HEK293 (cell line): Measurements from ENCODE around the gene PGS1.

ENCODE experiments used
- CTCF ChIA-PET: fragments of 350-600 bp; formaldehyde crosslinking; extraction: SDS; loops from one replicate; lab custom pipeline; 2021; ENCODE audit warnings: antibody characterized with exemption; lab: Yijun Ruan, JAX
- POLR2A ChIA-PET: fragments of 300-600 bp; formaldehyde crosslinking; extraction: SDS; loops from one replicate; lab custom pipeline; 2020; ENCODE audit warnings: antibody characterized with exemption, inconsistent platforms; lab: Yijun Ruan, JAX
- H3K27ac ChIP-seq: fragments of 200-500 bp; sonication (Bioruptor generic); 2 replicates; pipeline ENCODE4 v1.5.1; 2014; ENCODE audit warnings: low read depth, low read length, control low read depth, inconsistent platforms; ENCODE audit errors: extremely low read depth
- H3K36me3 ChIP-seq, 2 experiments: fragments of 200-500 bp in 1 of 2; sonication (Bioruptor generic) in 1 of 2; 1 replicate in 1 of 2; 2 replicates in 1 of 2; pipeline ENCODE4 v1.5.1; 2014 to 2017; ENCODE audit warnings: inconsistent platforms in 2 of 2, low read length in 2 of 2; ENCODE audit not compliant: control insufficient read depth in 2 of 2, insufficient read depth in 1 of 2
- H3K4me1 ChIP-seq: fragments of 200-500 bp; sonication (Bioruptor generic); 2 replicates; pipeline ENCODE4 v1.5.1; 2014; ENCODE audit warnings: mild to moderate bottlenecking, low read length, inconsistent platforms; ENCODE audit not compliant: control insufficient read depth, insufficient read depth
- H3K4me3 ChIP-seq: 2 replicates; pipeline ENCODE4 v1.5.1; 2011; ENCODE audit warnings: low read depth, mild to moderate bottlenecking, control low read depth, low read length, moderate library complexity
- H3K9me3 ChIP-seq: fragments of 200-500 bp; sonication (Bioruptor generic); 2 replicates; pipeline ENCODE4 v1.5.1; 2014; ENCODE audit warnings: low read depth, low read length, inconsistent platforms; ENCODE audit not compliant: control insufficient read depth, insufficient read depth
- GLI4 ChIP-seq: fragments of 450-650 bp; formaldehyde crosslinking; IDR thresholded peaks from 2 replicates; pipeline ENCODE4 v1.5.1; 2016; ENCODE audit warnings: missing biosample characterization, missing genetic modification characterization
- GLIS2 ChIP-seq: fragments of 450-650 bp; formaldehyde crosslinking; IDR thresholded peaks from 2 replicates; pipeline ENCODE4 v1.5.1; 2016; ENCODE audit warnings: missing biosample characterization, missing genetic modification characterization
- HOXD13 ChIP-seq: sonication (generic); formaldehyde crosslinking; IDR thresholded peaks from 2 replicates; pipeline ENCODE4 v1.8.0; 2022; ENCODE audit warnings: missing genetic modification reagents, borderline replicate concordance
- IKZF3 ChIP-seq: fragments of 450-650 bp; IDR thresholded peaks from 2 replicates; pipeline ENCODE4 v1.5.0; 2018; ENCODE audit warnings: missing biosample characterization, mild to moderate bottlenecking, missing genetic modification characterization, moderate library complexity
- KLF9 ChIP-seq: fragments of 450-650 bp; formaldehyde crosslinking; IDR thresholded peaks from 2 replicates; pipeline ENCODE4 v1.5.1; 2016; ENCODE audit warnings: missing biosample characterization, missing genetic modification characterization, low read depth
- OVOL3 ChIP-seq: fragments of 450-650 bp; formaldehyde crosslinking; IDR thresholded peaks from 2 replicates; pipeline ENCODE4 v1.5.1; 2016; ENCODE audit warnings: missing biosample characterization, missing genetic modification characterization
- SCRT2 ChIP-seq: fragments of 450-650 bp; formaldehyde crosslinking; IDR thresholded peaks from 2 replicates; pipeline ENCODE4 v1.5.1; 2016; ENCODE audit warnings: missing biosample characterization, missing genetic modification characterization
- SP7 ChIP-seq: fragments of 450-650 bp; formaldehyde crosslinking; IDR thresholded peaks from 2 replicates; pipeline ENCODE4 v1.5.1; 2016; ENCODE audit warnings: missing biosample characterization, missing genetic modification characterization
- YY2 ChIP-seq: fragments of 450-650 bp; formaldehyde crosslinking; IDR thresholded peaks from 2 replicates; pipeline ENCODE4 v1.5.1; 2016; ENCODE audit warnings: missing biosample characterization, missing genetic modification characterization
- ZBTB1 ChIP-seq: fragments of 450-650 bp; formaldehyde crosslinking; IDR thresholded peaks from 2 replicates; pipeline ENCODE4 v1.5.1; 2016; ENCODE audit warnings: missing biosample characterization, missing genetic modification characterization
- ZFP37 ChIP-seq: fragments of 450-650 bp; formaldehyde crosslinking; IDR thresholded peaks from 2 replicates; pipeline ENCODE4 v1.5.1; 2016; ENCODE audit warnings: missing biosample characterization, missing genetic modification characterization
- ZFP69B ChIP-seq: fragments of 450-650 bp; formaldehyde crosslinking; IDR thresholded peaks from 2 replicates; pipeline ENCODE4 v1.5.1; 2016; ENCODE audit warnings: missing biosample characterization, missing genetic modification characterization
- ZNF138 ChIP-seq: fragments of 450-650 bp; formaldehyde crosslinking; IDR thresholded peaks from 2 replicates; pipeline ENCODE4 v1.5.1; 2016; ENCODE audit warnings: missing biosample characterization, missing genetic modification characterization, borderline replicate concordance
- ZNF157 ChIP-seq: fragments of 450-650 bp; formaldehyde crosslinking; IDR thresholded peaks from 2 replicates; pipeline ENCODE4 v1.5.1; 2016; ENCODE audit warnings: missing biosample characterization, missing genetic modification characterization
- ZNF184 ChIP-seq: fragments of 450-650 bp; IDR thresholded peaks from 2 replicates; pipeline ENCODE4 v1.5.1; 2018; ENCODE audit warnings: missing biosample characterization, mild to moderate bottlenecking, missing genetic modification characterization
- ZNF555 ChIP-seq: fragments of 450-650 bp; formaldehyde crosslinking; conservative IDR thresholded peaks from 2 replicates; pipeline ENCODE4 v1.5.1; 2017; ENCODE audit warnings: missing biosample characterization, mild to moderate bottlenecking, missing genetic modification characterization, inconsistent platforms
- ZNF560 ChIP-seq: fragments of 450-650 bp; formaldehyde crosslinking; IDR thresholded peaks from 2 replicates; pipeline ENCODE4 v1.5.1; 2017; ENCODE audit warnings: missing biosample characterization, missing genetic modification characterization, borderline replicate concordance
- ZNF664 ChIP-seq: fragments of 450-650 bp; formaldehyde crosslinking; IDR thresholded peaks from 2 replicates; pipeline ENCODE4 v1.5.1; 2016; ENCODE audit warnings: missing biosample characterization, missing genetic modification characterization
- ZNF677 ChIP-seq: fragments of 450-650 bp; IDR thresholded peaks from 2 replicates; pipeline ENCODE4 v1.5.0; 2018; ENCODE audit warnings: missing biosample characterization, mild to moderate bottlenecking, missing genetic modification characterization, moderate library complexity
- TF ChIP-seq, protein P1 (sequence below): fragments of 450-650 bp; formaldehyde crosslinking; optimal IDR thresholded peaks from 2 replicates; pipeline ENCODE3; 2016; ENCODE audit warnings: missing biosample characterization, mild to moderate bottlenecking, missing genetic modification characterization
- TF ChIP-seq, protein P2 (sequence below): fragments of 450-650 bp; formaldehyde crosslinking; IDR thresholded peaks from 2 replicates; pipeline ENCODE4 v1.5.1; 2016; ENCODE audit warnings: missing biosample characterization, missing genetic modification characterization, low read depth
- TF ChIP-seq, protein P3 (sequence below): fragments of 450-650 bp; formaldehyde crosslinking; IDR thresholded peaks from 2 replicates; pipeline ENCODE4 v1.5.1; 2017; ENCODE audit warnings: missing biosample characterization, missing genetic modification characterization
- TF ChIP-seq, protein P4 (sequence below): fragments of 450-650 bp; formaldehyde crosslinking; IDR thresholded peaks from 2 replicates; pipeline ENCODE4 v1.5.1; 2016; ENCODE audit warnings: missing biosample characterization, missing genetic modification characterization

PGS1 gene

DNA sequence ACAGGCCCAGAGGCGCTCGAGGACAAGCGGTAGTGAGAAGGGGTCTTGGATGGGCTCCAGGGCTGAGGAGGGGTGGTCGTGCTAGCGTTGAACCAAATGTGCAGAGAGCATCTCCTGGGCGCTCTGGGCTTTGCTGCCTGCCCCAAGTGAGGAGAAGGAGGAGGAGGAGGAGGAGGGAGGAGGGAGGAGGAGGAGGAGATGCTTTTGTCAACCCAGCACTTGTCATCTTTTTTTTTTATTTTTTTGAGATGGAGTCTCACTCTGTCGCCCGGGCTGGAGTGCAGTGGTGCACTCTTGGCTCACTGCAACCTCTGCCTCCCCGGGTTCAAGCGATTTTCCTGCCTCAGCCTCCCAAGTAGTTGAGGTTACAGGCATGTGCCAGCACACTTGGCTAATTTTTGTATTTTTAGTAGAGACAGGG lies 59.8 kb downstream of the PGS1 start:
- no peak overlapping the region for H3K27ac ChIP-seq
- ChIA-PET CTCF (no interaction called here), POLR2A (no interaction called here)
- no peaks in the 10 kb centered on the region for H3K36me3 ChIP-seq
- no peaks in the 10 kb centered on the region for H3K4me1 ChIP-seq
- H3K9me3 ChIP-seq = no peaks in the 10 kb centered on the region
- no peak for TF ChIP-seq ZNF184
- TF ChIP-seq ZNF157 = no peak
- TF ChIP-seq OVOL3 = no peak
- TF ChIP-seq, protein P1, sequence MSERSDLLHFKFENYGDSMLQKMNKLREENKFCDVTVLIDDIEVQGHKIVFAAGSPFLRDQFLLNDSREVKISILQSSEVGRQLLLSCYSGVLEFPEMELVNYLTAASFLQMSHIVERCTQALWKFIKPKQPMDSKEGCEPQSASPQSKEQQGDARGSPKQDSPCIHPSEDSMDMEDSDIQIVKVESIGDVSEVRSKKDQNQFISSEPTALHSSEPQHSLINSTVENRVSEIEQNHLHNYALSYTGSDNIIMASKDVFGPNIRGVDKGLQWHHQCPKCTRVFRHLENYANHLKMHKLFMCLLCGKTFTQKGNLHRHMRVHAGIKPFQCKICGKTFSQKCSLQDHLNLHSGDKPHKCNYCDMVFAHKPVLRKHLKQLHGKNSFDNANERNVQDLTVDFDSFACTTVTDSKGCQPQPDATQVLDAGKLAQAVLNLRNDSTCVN (tag by site-specific recombination) = no peak
- TF ChIP-seq YY2 (tag by site-specific recombination) = no peak
- no peak for TF ChIP-seq ZNF560
- no peak for TF ChIP-seq IKZF3 (tag by site-specific recombination)
- TF ChIP-seq, protein P2, sequence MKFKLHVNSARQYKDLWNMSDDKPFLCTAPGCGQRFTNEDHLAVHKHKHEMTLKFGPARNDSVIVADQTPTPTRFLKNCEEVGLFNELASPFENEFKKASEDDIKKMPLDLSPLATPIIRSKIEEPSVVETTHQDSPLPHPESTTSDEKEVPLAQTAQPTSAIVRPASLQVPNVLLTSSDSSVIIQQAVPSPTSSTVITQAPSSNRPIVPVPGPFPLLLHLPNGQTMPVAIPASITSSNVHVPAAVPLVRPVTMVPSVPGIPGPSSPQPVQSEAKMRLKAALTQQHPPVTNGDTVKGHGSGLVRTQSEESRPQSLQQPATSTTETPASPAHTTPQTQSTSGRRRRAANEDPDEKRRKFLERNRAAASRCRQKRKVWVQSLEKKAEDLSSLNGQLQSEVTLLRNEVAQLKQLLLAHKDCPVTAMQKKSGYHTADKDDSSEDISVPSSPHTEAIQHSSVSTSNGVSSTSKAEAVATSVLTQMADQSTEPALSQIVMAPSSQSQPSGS (tag by site-specific recombination) = no peak
- TF ChIP-seq ZNF555 = no peak
- no peak for TF ChIP-seq ZFP37 (tag by site-specific recombination)
- TF ChIP-seq, protein P3, sequence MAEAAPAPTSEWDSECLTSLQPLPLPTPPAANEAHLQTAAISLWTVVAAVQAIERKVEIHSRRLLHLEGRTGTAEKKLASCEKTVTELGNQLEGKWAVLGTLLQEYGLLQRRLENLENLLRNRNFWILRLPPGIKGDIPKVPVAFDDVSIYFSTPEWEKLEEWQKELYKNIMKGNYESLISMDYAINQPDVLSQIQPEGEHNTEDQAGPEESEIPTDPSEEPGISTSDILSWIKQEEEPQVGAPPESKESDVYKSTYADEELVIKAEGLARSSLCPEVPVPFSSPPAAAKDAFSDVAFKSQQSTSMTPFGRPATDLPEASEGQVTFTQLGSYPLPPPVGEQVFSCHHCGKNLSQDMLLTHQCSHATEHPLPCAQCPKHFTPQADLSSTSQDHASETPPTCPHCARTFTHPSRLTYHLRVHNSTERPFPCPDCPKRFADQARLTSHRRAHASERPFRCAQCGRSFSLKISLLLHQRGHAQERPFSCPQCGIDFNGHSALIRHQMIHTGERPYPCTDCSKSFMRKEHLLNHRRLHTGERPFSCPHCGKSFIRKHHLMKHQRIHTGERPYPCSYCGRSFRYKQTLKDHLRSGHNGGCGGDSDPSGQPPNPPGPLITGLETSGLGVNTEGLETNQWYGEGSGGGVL = no peak
- no peak for TF ChIP-seq ZFP69B (tag by site-specific recombination)
- TF ChIP-seq GLI4 = no peak
- no peak overlapping the region for H3K4me3 ChIP-seq

DNA sequence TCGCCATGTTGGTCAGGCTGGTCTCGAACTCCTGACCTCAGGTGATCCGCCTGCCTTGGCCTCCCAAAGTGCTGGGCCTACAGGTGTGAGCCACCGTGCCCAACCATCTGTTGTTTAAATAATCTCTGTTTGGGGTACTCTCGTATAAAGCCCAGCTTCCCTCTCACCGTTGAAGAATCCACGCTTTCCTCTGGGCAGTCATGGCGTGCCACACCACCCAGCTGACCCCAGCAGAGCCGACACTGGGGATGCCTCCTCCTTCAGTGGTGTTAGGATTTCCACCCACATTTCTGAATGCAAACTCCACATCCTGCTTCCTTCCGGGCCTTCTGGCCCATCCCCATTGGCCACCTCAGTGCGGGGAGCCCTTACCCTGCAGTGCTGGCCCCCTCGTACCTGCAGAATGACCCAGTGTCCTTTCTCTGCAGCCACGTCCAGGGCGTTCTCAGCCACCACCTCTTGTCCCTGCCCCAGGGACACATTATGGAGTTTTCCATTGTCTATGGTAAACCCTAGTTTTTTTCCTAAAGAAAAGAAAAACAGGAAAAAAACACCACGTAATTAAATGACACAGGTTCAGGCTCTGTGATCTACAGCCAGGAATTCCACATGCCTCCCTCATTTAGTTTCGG lies 60.4 kb downstream of the PGS1 start:
- ChIA-PET POLR2A (no interaction called here), CTCF (interaction anchor here (0.6 to 1.4 kb wide), 2 partner anchors 48 to 414 kb away, joined by 3 to 4 read pairs; no protein-coding TSS in a partner anchor)
- Histone ChIP-seq H3K4me1 (no peaks in the 10 kb centered on the region), H3K36me3 (no peaks in the 10 kb centered on the region), H3K9me3 (no peaks in the 10 kb centered on the region), H3K4me3 (no peak overlapping the region), H3K27ac (no peak overlapping the region)
- TF ChIP-seq ZNF664 (tag by site-specific recombination) (no peak), SCRT2 (tag by site-specific recombination) (peak; percentile 65), SP7 (tag by site-specific recombination) (no peak), ZNF138 (tag by site-specific recombination) (no peak), KLF9 (tag by site-specific recombination) (no peak), ZBTB1 (tag by site-specific recombination) (no peak), HOXD13 (CRISPR knock-in tag) (no peak), IKZF3 (tag by site-specific recombination) (no peak), GLIS2 (tag by site-specific recombination) (0 out of 2 replicates have a peak, but pooled peaks have one; percentile 15), ZNF677 (tag by site-specific recombination) (no peak)
- TF ChIP-seq, protein P4, sequence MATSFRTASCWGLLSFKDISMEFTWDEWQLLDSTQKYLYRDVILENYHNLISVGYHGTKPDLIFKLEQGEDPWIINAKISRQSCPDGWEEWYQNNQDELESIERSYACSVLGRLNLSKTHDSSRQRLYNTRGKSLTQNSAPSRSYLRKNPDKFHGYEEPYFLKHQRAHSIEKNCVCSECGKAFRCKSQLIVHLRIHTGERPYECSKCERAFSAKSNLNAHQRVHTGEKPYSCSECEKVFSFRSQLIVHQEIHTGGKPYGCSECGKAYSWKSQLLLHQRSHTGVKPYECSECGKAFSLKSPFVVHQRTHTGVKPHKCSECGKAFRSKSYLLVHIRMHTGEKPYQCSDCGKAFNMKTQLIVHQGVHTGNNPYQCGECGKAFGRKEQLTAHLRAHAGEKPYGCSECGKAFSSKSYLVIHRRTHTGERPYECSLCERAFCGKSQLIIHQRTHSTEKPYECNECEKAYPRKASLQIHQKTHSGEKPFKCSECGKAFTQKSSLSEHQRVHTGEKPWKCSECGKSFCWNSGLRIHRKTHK (tag by site-specific recombination) = no peak
